GM10266 (cell line): ENCODE measurements around the gene KRT80.

Experiments used
- DNase-seq: peaks from one replicate; pipeline ENCODE4 v3.0.0; 2012; ENCODE audit errors: extremely low spot score
- CTCF ChIP-seq: IDR thresholded peaks from 2 replicates; pipeline ENCODE4 v1.5.1; 2012; ENCODE audit warnings: mild to moderate bottlenecking, low read depth; ENCODE audit not compliant: control insufficient read depth, insufficient read depth; ENCODE audit errors: missing control alignments

The KRT80 gene

GRCh38 chr12:52218001-52218400 is 26.2 kb upstream of the KRT80 start:
- no peak for TF ChIP-seq CTCF
- DNase-seq = no peak

- no peak for TF ChIP-seq CTCF
- DNase-seq = no peak
These were observed 25.4 kb upstream of the KRT80 start for GRCh38 chr12:52217223-52217622.

GRCh38 chr12:52216807-52217206 is 25.0 kb upstream of the KRT80 start:
- no peak for DNase-seq
- no peak for TF ChIP-seq CTCF

- DNase-seq = no peak
- TF ChIP-seq CTCF = no peak
These were observed 24.3 kb upstream of the KRT80 start for GRCh38 chr12:52216100-52216499.

- DNase-seq = no peak
- no peak for TF ChIP-seq CTCF
These were observed 23.8 kb upstream of the KRT80 start for GRCh38 chr12:52215587-52216031.

- no peak for DNase-seq
- TF ChIP-seq CTCF = no peak
These were observed 22.6 kb upstream of the KRT80 start for GRCh38 chr12:52214421-52214802.

GRCh38 chr12:52213564-52214420 is 22.0 kb upstream of the KRT80 start:
- TF ChIP-seq CTCF = peak; percentile 80
- peak; percentile 58 for DNase-seq
